Mesendoderm (in vitro differentiated cells): ENCODE measurements around the gene DIP2B. TPM values are rescaled to one million over a fixed set of nuclear protein-coding genes. Genes with fewer than 3 reads are reported as not detected.

Experiments used
- DNase-seq: peaks from one replicate; pipeline ENCODE4 v3.0.0; 2013
- H2AK5ac ChIP-seq: 2 replicates; pipeline ENCODE4 v1.6.1; 2013; ENCODE audit warnings: low read length, inconsistent platforms
- H2BK120ac ChIP-seq: 2 replicates; pipeline ENCODE4 v1.6.1; 2013; ENCODE audit warnings: low read depth, mild to moderate bottlenecking, low read length, moderate library complexity, mixed read lengths
- H2BK15ac ChIP-seq: replicated peaks from 2 replicates; pipeline ENCODE4 v1.6.1; 2013; ENCODE audit warnings: low read depth, mild to moderate bottlenecking, moderate library complexity
- H2BK5ac ChIP-seq: 2 replicates; pipeline ENCODE4 v1.6.1; 2013; ENCODE audit warnings: low read length, inconsistent platforms
- H3K18ac ChIP-seq: 2 replicates; pipeline ENCODE4 v1.6.1; 2013; ENCODE audit warnings: mild to moderate bottlenecking, low read length, mixed read lengths
- H3K23ac ChIP-seq: one replicate; pipeline ENCODE4 v1.6.1; 2013; ENCODE audit warnings: low read length
- H3K27ac ChIP-seq: 2 replicates; pipeline ENCODE4 v1.5.1; 2013; ENCODE audit warnings: low read depth, mild to moderate bottlenecking, inconsistent platforms, low read length, moderate library complexity
- H3K27me3 ChIP-seq: 2 replicates; pipeline ENCODE4 v1.6.1; 2013; ENCODE audit warnings: low read length, control low read depth, mild to moderate bottlenecking, inconsistent platforms; ENCODE audit not compliant: insufficient read depth, poor library complexity
- H3K36me3 ChIP-seq: 2 replicates; pipeline ENCODE4 v1.6.1; 2013; ENCODE audit warnings: low read length, inconsistent platforms; ENCODE audit not compliant: control insufficient read depth, insufficient read depth
- H3K4ac ChIP-seq: one replicate; pipeline ENCODE4 v1.6.1; 2013; ENCODE audit warnings: low read depth, mild to moderate bottlenecking, low read length, moderate library complexity
- H3K4me1 ChIP-seq: 2 replicates; pipeline ENCODE4 v1.6.1; 2013; ENCODE audit warnings: low read depth, low read length, inconsistent platforms; ENCODE audit not compliant: control insufficient read depth
- H3K4me2 ChIP-seq: 2 replicates; pipeline ENCODE4 v1.6.1; 2013; ENCODE audit warnings: low read length
- H3K4me3 ChIP-seq: 2 replicates; pipeline ENCODE4 v1.5.1; 2013; ENCODE audit warnings: mild to moderate bottlenecking, low read length
- H3K56ac ChIP-seq: one replicate; pipeline ENCODE4 v1.6.1; 2013; ENCODE audit warnings: low read length
- H3K79me1 ChIP-seq: 2 replicates; pipeline ENCODE4 v1.6.1; 2013; ENCODE audit warnings: low read length, inconsistent platforms
- H3K79me2 ChIP-seq: 2 replicates; pipeline ENCODE4 v1.6.1; 2013; ENCODE audit warnings: mild to moderate bottlenecking, low read length; ENCODE audit not compliant: control insufficient read depth, insufficient read depth
- H3K9ac ChIP-seq: 2 replicates; pipeline ENCODE4 v1.6.1; 2013; ENCODE audit warnings: low read length, inconsistent platforms
- H4K5ac ChIP-seq: one replicate; pipeline ENCODE4 v1.6.1; 2013; ENCODE audit warnings: low read length
- H4K8ac ChIP-seq: one replicate; pipeline ENCODE4 v1.6.1; 2013; ENCODE audit warnings: low read depth, mild to moderate bottlenecking, control low read depth, low read length, moderate library complexity
- WGBS: extraction: QIAGEN DNeasy Blood & Tissue Kit; methylation state at CpG from one replicate; pipeline ENCODE4 v1.1.7; 2013; ENCODE audit warnings: low lambda C conversion rate, missing lambda C conversion rate; ENCODE audit not compliant: insufficient coverage; ENCODE audit errors: extremely low coverage; 5-methylcytosine and 5-hydroxymethylcytosine counted together
- polyA plus RNA-seq, 2 experiments: library from polyadenylated mRNA; stranded (reverse); fragments of 200-250 nt; gene quantifications; one replicate each; pipeline ENCODE4 v1.2.3, GENCODE V29; 2013

The DIP2B gene
- polyA plus RNA-seq (2013, experiment 1 of 2): 10.4 TPM
- polyA plus RNA-seq (2013, experiment 2 of 2): 10.4 TPM

- Histone ChIP-seq H3K23ac (peak within 1 kb of the TSS; percentile 52), H2BK5ac (peak within 1 kb of the TSS; percentile 70), H3K79me1 (peaks cover 2% of the 10 kb centered on the region), H3K27me3 (no peaks in the 10 kb centered on the region), H3K56ac (peak within 1 kb of the TSS; percentile 98), H2BK120ac (no peak within 1 kb of the TSS), H3K4me2 (peak within 1 kb of the TSS; percentile 92), H3K4me3 (peak within 1 kb of the TSS; percentile 91), H2BK15ac (no peak within 1 kb of the TSS), H3K79me2 (peaks cover 36% of the 10 kb centered on the region), H3K4me1 (no peaks in the 10 kb centered on the region), H3K9ac (peak within 1 kb of the TSS; percentile 93), H3K4ac (peak within 1 kb of the TSS; percentile 44), H4K8ac (peak within 1 kb of the TSS; percentile 44), H3K27ac (peak within 1 kb of the TSS; percentile 77), H2AK5ac (no peak within 1 kb of the TSS), H3K36me3 (no peaks in the 10 kb centered on the region), H4K5ac (no peak within 1 kb of the TSS), H3K18ac (peak within 1 kb of the TSS; percentile 85)
- DNase-seq: peak; percentile 95
- WGBS: no CpG with 5 or more reads among the region's 77 CpGs
Observed at GRCh38 chr12:50504798-50505674, at the start of gene DIP2B. Gene DIP2B, plus strand, starts transcription at chr12:50504985. Its CDS starts 156 bp downstream, at chr12:50505141.

GRCh38 chr12:50458606-50459005 is 46.2 kb upstream of the DIP2B start:
- Histone ChIP-seq H4K5ac (no peak overlapping the region), H3K79me1 (no peaks in the 10 kb centered on the region), H2BK15ac (no peak overlapping the region), H3K79me2 (no peaks in the 10 kb centered on the region), H3K27ac (no peak overlapping the region), H3K4me2 (no peak overlapping the region), H3K4me1 (no peaks in the 10 kb centered on the region), H3K4me3 (no peak overlapping the region), H3K4ac (no peak overlapping the region), H4K8ac (no peak overlapping the region), H3K36me3 (peaks cover 5% of the 10 kb centered on the region), H3K56ac (no peak overlapping the region), H3K27me3 (peaks cover 2% of the 10 kb centered on the region), H2BK5ac (no peak overlapping the region), H3K9ac (no peak overlapping the region), H2AK5ac (no peak overlapping the region), H3K23ac (no peak overlapping the region), H3K18ac (no peak overlapping the region), H2BK120ac (no peak overlapping the region)
- no peak for DNase-seq

GRCh38 chr12:50467439-50467838 is 37.3 kb upstream of the DIP2B start:
- H4K5ac ChIP-seq: no peak overlapping the region
- no peak overlapping the region for H2BK120ac ChIP-seq
- H3K79me1 ChIP-seq: no peaks in the 10 kb centered on the region
- H2BK5ac ChIP-seq: no peak overlapping the region
- no peak overlapping the region for H3K18ac ChIP-seq
- no peak overlapping the region for H2BK15ac ChIP-seq
- DNase-seq: no peak
- H3K9ac ChIP-seq: no peak overlapping the region
- H3K36me3 ChIP-seq: peaks cover 10% of the 10 kb centered on the region
- no peak overlapping the region for H3K4me3 ChIP-seq
- H3K23ac ChIP-seq: no peak overlapping the region
- no peak overlapping the region for H3K4ac ChIP-seq
- no CpG with 5 or more reads among the region's 3 CpGs for WGBS
- H2AK5ac ChIP-seq: no peak overlapping the region
- H3K27ac ChIP-seq: no peak overlapping the region
- no peak overlapping the region for H4K8ac ChIP-seq
- no peaks in the 10 kb centered on the region for H3K79me2 ChIP-seq
- no peaks in the 10 kb centered on the region for H3K4me1 ChIP-seq
- no peaks in the 10 kb centered on the region for H3K27me3 ChIP-seq
- no peak overlapping the region for H3K4me2 ChIP-seq
- H3K56ac ChIP-seq: no peak overlapping the region

GRCh38 chr12:50477241-50477832 is 27.4 kb upstream of the DIP2B start:
- no peak for DNase-seq
- Histone ChIP-seq H2AK5ac (no peak overlapping the region), H2BK15ac (no peak overlapping the region), H3K56ac (no peak overlapping the region), H3K23ac (no peak overlapping the region), H3K4me2 (no peak overlapping the region), H3K79me2 (no peaks in the 10 kb centered on the region), H3K36me3 (peaks cover 2% of the 10 kb centered on the region), H2BK5ac (no peak overlapping the region), H3K4me1 (no peaks in the 10 kb centered on the region), H2BK120ac (no peak overlapping the region), H3K9ac (no peak overlapping the region), H4K8ac (no peak overlapping the region), H3K27me3 (no peaks in the 10 kb centered on the region), H3K27ac (no peak overlapping the region), H3K4ac (no peak overlapping the region), H3K4me3 (no peak overlapping the region), H3K18ac (no peak overlapping the region), H4K5ac (no peak overlapping the region), H3K79me1 (no peaks in the 10 kb centered on the region)
- WGBS: no CpG with 5 or more reads among the region's 1 CpG

- no peaks in the 10 kb centered on the region for H3K36me3 ChIP-seq
- H3K18ac ChIP-seq: no peak overlapping the region
- H3K79me2 ChIP-seq: no peaks in the 10 kb centered on the region
- H4K5ac ChIP-seq: no peak overlapping the region
- no peak overlapping the region for H3K56ac ChIP-seq
- H3K4me2 ChIP-seq: no peak overlapping the region
- H3K23ac ChIP-seq: no peak overlapping the region
- no peak for DNase-seq
- no peak overlapping the region for H2BK5ac ChIP-seq
- H3K79me1 ChIP-seq: no peaks in the 10 kb centered on the region
- no peak overlapping the region for H3K27ac ChIP-seq
- WGBS: no CpG with 5 or more reads among the region's 4 CpGs
- no peak overlapping the region for H4K8ac ChIP-seq
- no peak overlapping the region for H3K4me3 ChIP-seq
- no peak overlapping the region for H2BK15ac ChIP-seq
- no peaks in the 10 kb centered on the region for H3K4me1 ChIP-seq
- H2AK5ac ChIP-seq: no peak overlapping the region
- H3K27me3 ChIP-seq: no peaks in the 10 kb centered on the region
- no peak overlapping the region for H2BK120ac ChIP-seq
- H3K4ac ChIP-seq: no peak overlapping the region
- no peak overlapping the region for H3K9ac ChIP-seq
Observed at GRCh38 chr12:50482571-50482970, 22.2 kb upstream of the DIP2B start.
